NCI-H1694 treated with DMSO at 0.1 percent for 48 hours (cell line): ENCODE data around the gene NIN.
"Not testable (repeated sequence)": the region's sequence is repeated elsewhere in the genome, so short reads cannot be mapped to it uniquely, and the experiment has no call there.

Source experiments
- DNase-seq: peaks from one replicate; lab custom pipeline; 2025; lab: John Stamatoyannopoulos, UW

Gene NIN

GRCh38 chr14:50816395-50817047 lies 14.4 kb downstream of the NIN start:
- no peak for DNase-seq

DNA sequence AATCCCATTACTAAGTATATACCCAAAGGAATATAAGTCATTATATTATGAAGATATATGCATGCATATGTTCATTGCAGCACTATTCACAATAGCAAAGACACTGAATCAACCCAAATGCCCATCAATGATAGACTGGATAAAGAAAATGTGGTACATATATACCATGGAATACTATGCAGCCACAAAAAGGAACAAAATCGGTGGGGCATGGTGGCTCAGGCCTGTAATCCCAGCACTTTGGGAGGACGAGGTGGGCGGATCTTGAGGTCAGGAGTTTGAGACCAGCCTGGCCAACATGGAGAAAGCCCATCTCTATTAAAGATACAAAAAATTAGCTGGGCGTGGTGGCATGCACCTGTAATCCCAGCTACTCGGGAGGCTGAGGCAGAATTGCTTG lies 15.4 kb downstream of the NIN start:
- not testable (repeated sequence) for DNase-seq

DNA sequence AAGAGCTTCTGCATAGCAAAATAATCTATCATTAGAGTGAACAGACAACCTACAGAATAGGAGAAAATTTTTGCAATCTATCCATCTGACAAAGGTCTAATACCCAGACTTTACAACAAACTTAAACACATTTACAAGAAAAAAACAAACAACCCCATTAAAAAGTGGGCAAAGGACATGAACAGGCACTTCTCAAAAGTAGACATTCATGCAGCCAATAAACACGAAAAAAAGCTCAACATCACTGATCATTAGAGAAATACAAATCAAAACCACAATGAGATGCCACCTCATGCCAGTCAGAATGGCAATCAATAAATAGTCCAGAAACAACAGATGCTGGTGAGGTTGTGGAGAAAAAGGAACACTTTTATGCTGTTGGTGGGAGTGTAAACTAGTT lies 15.9 kb downstream of the NIN start:
- DNase-seq: not testable (repeated sequence)

GRCh38 chr14:50814161-50814560 lies 16.8 kb downstream of the NIN start:
- DNase-seq: no peak

GRCh38 chr14:50813544-50813863 lies 17.5 kb downstream of the NIN start:
- no peak for DNase-seq

GRCh38 chr14:50812856-50813543 lies 18.0 kb downstream of the NIN start:
- no peak for DNase-seq

DNA sequence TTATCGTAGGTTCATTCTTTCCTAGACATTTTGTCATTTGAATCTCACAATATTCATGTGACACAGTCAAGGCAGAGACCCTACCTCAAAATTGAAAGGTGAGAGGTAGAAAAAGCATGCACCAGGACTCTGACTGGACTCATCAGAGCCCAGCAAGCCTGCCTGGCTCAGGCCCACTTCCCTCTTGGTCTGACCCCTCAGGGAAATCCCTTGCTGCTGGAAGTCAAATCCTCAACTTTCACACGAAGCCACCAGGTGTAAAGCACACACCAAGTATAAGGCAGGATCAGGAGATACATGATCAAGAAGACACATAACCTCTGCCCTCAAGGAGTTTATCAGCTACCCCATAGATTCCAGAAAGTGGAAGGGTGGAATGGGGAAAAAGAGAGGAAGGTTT lies 18.8 kb downstream of the NIN start:
- DNase-seq: no peak

DNA sequence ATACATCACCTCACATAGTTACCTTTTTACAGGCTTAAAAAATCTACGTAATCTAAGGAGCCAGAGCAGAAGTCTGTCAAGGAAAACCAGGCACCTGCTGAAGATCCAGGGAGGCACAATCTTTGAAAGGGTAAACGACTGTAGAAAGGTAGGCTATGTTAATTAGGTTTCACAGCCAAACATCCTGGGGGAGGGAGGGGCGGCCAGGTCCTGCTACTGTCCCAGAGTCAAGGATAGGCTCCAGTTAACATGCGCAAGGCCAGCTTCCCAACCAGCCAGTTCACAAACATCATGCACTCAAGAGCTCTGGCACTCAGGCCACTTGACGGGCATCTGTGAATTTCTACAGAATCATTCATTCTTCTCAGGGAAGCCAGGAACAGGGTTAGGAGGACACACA lies 22.9 kb downstream of the NIN start:
- no peak for DNase-seq

GRCh38 chr14:50806241-50806933 lies 24.6 kb downstream of the NIN start:
- DNase-seq: no peak

GRCh38 chr14:50805396-50805795 lies 25.6 kb downstream of the NIN start:
- no peak for DNase-seq

GRCh38 chr14:50804181-50804721 lies 26.7 kb downstream of the NIN start:
- DNase-seq: no peak

GRCh38 chr14:50801706-50802105 lies 29.3 kb downstream of the NIN start:
- DNase-seq: no peak

GRCh38 chr14:50800032-50800431 lies 30.9 kb downstream of the NIN start:
- no peak for DNase-seq

DNA sequence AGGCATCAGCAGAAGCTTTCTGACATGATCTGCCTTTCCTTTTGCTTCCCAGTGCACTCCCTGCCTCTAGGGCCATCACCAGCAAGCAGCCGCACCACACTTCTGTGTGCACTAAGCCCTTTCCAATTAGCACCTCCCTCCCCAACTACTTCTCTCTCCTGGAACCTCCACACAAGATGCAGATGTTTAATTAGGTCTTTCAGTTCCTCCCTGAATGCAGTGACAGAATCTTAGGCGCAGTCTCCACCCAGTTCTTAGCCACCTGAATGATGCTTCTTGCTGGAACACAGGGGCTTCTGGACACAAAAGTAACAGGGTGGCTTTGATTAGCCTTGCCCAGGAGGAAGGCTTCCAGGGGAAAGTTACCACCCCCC lies 32.9 kb downstream of the NIN start:
- no peak for DNase-seq

- no peak for DNase-seq
Measured at GRCh38 chr14:50797250-50798047, 33.5 kb downstream of the NIN start.

DNA sequence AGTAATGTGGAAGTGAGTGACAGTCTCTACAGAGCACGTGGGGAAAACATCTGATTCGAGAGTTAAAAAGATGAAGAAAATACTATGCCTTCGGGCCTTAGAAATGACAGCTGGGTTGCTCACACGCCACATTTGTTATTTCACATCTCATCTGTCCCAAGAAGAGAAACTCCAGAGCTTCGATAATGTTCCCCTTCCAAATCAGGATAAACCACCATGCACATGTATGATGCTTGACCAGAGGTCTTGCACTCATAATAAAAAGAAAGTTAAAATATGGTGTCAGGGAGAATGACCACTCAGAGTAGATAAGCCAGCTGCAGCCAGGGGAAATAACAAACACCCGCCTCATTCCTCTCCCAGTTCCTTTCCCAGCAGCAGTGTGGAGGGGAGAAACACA lies 34.6 kb downstream of the NIN start:
- DNase-seq: peak; percentile 12

- DNase-seq: no peak
Measured at GRCh38 chr14:50795909-50796308, 35.1 kb downstream of the NIN start.

DNA sequence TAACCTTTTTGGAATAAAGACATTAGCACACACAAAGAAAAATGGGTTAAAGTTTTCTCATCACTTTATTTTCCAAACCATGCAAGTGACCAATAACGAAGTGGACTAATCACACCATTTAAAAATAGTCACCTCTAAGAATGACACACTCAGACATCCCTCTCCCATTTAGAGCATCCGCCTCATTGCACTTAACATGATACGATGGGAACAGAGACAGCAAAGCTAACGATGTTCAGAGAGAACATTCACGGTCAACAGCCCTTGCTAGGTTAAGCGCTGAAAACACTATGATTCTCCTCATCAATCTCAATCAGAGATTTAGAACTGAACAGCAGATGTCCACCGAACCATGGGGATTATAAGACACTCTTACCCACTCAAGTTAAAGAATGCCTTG lies 35.8 kb downstream of the NIN start:
- DNase-seq: peak; percentile 18

DNA sequence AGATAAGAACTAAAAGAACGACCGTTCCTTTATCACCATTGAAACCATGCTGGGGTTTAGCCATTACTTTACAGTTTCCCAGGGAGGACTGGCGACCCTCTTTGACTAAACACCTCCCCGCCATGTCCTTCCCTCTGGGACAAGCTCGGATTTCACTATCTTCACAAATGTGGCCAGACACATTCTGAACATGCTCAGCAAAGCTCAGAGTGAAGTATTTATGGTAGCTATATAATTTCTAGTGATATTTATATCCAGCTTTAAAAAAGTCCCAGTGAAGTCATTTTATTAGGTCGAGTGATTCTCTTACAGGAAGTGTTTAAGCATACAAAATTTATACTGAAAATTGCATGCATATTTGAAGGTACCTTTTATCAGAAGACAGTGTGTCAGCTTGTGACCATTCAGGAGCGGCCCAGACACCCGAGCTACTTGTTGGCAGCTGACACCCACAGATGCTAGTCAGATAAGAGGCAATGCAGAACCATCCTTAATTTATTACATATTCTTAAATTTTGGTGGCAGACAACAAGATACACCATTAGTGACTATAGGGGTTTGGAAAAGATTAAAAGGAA lies 36.8 kb downstream of the NIN start:
- DNase-seq: no peak

- DNase-seq: no peak
Measured at GRCh38 chr14:50792634-50793068, 38.3 kb downstream of the NIN start.

DNA sequence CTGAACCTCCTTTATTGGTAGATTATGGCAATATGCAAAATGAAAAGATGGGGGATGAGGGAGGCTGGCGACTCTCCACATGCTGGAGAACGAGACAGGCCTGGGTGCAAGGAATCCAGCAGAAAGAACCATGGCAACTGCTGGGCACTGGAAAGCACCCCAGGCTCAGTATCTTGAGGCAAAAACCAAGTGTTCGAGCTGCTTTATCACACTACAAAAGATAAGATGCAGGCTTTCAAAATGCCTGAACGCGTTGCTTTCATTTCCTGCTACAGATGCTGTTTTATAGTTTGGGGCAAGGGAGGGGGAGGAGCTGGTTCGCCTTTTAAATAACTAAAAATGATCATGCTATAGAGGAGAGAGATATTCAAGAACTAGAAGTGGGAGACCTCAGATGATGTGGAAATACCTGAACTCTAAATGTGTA lies 38.9 kb downstream of the NIN start:
- DNase-seq: no peak

GRCh38 chr14:50791201-50791600 lies 39.8 kb downstream of the NIN start:
- DNase-seq: no peak
